Activated naive CD4-positive, alpha-beta T cell treated with anti-CD3 and anti-CD28 coated beads, Interleukin-2, amount 10 ng/mL, durations not matched to agents 7 days and 5 days (primary cell): ENCODE measurements around the gene LMF1.
"Not testable (repeated sequence)": the region's sequence is repeated elsewhere in the genome, so short reads cannot be mapped to it uniquely, and the experiment has no call there.

ENCODE experiments used
- CTCF ChIA-PET: fragments of 350-600 bp; sonication (Branson Sonifier 250); formaldehyde crosslinking; loops from one replicate; lab custom pipeline; 2021; ENCODE audit warnings: antibody characterized with exemption; lab: Charles Lee
- DNase-seq: peaks from one replicate; pipeline ENCODE4 v3.0.0-alpha.2; 2020
- H3K27ac Mint-ChIP-seq: one replicate; pipeline ENCODE4 v1.8.0; 2021; ENCODE audit warnings: mild to moderate bottlenecking, moderate library complexity, mixed read lengths
- H3K27me3 Mint-ChIP-seq: one replicate; pipeline ENCODE4 v1.8.0; 2021; ENCODE audit warnings: mild to moderate bottlenecking, mixed read lengths
- H3K36me3 Mint-ChIP-seq: one replicate; pipeline ENCODE4 v1.8.0; 2021; ENCODE audit warnings: mixed read lengths
- H3K4me1 Mint-ChIP-seq: one replicate; pipeline ENCODE4 v1.8.0; 2021; ENCODE audit warnings: mixed read lengths
- H3K4me3 Mint-ChIP-seq: one replicate; pipeline ENCODE4 v1.8.0; 2021; ENCODE audit warnings: mild to moderate bottlenecking, moderate library complexity, mixed read lengths
- H3K9me3 Mint-ChIP-seq: one replicate; pipeline ENCODE4 v1.8.0; 2021; ENCODE audit warnings: mixed read lengths

The LMF1 gene

DNA sequence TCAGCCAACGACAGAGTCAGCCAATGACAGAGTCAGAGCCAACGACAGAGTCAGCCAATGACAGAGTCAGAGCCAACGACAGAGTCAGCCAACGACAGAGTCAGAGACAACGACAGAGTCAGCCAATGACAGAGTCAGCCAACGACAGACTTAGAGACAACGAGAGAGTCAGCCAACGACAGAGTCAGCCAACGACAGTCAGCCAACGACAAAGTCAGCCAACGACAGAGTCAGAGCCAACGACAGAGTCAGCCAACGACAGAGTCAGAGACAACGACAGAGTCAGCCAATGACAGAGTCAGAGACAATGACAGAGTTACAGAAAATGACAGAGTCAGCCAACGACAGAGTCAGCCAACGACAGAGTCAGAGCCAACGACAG lies 22.9 kb downstream of the LMF1 start:
- H3K27ac Mint-ChIP-seq, H3K27me3 Mint-ChIP-seq, DNase-seq, H3K4me1 Mint-ChIP-seq, CTCF ChIA-PET, H3K4me3 Mint-ChIP-seq, H3K9me3 Mint-ChIP-seq: not testable (repeated sequence)
- H3K36me3 Mint-ChIP-seq = peaks cover 17% of the 10 kb centered on the region

DNA sequence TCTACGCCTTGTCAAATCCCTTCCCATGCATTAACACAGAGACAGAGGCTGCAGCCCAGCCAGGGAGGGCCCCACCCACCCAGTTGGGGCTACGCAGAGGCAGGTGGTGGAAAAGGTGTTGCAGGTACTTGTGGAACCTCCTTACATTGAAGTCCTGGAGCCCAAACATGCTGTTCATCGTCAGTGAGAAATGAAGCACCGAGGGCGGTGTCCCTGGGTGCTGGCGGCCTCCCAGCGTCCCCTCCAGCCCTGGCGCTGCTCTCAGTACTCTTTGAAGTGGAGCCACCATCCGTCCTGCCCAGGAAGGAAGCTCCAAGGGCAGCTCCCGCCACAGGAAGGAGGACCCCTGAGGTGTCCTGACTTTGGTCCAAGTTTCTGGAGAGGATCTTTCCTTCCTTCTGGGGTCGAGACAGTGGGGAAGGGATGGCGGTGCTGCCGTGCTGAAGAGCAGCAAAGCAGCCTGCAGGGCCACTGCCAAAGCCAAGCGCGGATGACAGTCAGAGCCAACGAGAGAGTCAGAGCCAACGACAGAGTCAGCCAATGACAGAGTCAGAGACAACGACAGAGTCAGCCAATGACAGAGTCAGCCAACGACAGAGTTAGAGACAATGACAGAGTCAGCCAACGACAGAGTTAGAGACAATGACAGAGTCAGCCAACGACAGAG lies 23.4 kb downstream of the LMF1 start:
- CTCF ChIA-PET = no interaction called here
- no peak for DNase-seq

GRCh38 chr16:946048-946395 lies 24.8 kb downstream of the LMF1 start:
- CTCF ChIA-PET = no interaction called here
- no peaks in the 10 kb centered on the region for H3K4me1 Mint-ChIP-seq
- H3K27me3 Mint-ChIP-seq = no peaks in the 10 kb centered on the region
- no peak overlapping the region for H3K27ac Mint-ChIP-seq
- peaks cover 29% of the 10 kb centered on the region for H3K36me3 Mint-ChIP-seq
- DNase-seq = no peak
- H3K4me3 Mint-ChIP-seq = no peak overlapping the region
- H3K9me3 Mint-ChIP-seq = peaks cover 23% of the 10 kb centered on the region

More for the DNA sequence above, 23.4 kb downstream of the LMF1 start:
- Mint-ChIP-seq H3K4me3 (no peak overlapping the region), H3K9me3 (peaks cover 12% of the 10 kb centered on the region), H3K27me3 (no peaks in the 10 kb centered on the region), H3K36me3 (peaks cover 19% of the 10 kb centered on the region), H3K27ac (no peak overlapping the region), H3K4me1 (no peaks in the 10 kb centered on the region)

DNA sequence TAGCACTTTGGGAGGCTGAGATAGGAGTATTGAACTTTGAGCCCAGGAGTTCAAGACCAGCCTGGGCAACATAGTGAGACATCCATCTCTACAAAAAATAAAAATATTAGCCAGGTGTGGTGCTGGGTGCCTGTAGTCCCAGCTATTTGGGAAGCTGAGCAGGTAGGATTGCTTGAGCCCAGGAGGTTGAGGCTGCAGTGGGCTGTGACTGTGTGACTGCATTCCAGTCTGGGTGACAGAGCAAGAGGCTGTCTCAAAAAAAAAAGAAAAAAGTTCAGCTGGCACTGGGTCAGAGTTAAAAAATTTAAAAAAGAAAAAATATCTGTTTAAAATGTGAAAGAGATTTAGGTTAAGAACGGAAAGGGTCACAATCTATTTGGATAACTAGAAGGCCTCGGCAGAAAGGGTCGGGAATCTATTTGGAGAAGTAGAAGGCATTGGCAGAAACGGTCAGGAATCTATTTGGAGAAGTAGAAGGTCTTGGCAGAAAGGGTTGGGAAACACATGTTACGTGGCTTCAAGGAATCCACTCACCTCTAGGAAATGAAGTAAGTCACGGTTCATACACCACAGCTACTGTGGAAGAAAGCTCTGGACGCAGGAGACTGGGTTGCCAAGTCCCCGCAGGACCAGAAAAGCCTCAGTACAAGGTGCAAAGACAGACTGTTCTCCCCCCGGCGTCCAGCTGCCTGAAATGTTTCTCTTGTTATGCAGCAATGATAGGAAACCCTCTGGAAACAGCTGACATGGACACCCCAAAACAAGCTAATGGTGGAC lies 25.3 kb downstream of the LMF1 start:
- H3K9me3 Mint-ChIP-seq = peaks cover 23% of the 10 kb centered on the region
- H3K27me3 Mint-ChIP-seq = no peaks in the 10 kb centered on the region
- H3K4me3 Mint-ChIP-seq = no peak overlapping the region
- DNase-seq = no peak
- H3K36me3 Mint-ChIP-seq = peaks cover 29% of the 10 kb centered on the region
- H3K4me1 Mint-ChIP-seq = no peaks in the 10 kb centered on the region
- CTCF ChIA-PET = no interaction called here
- no peak overlapping the region for H3K27ac Mint-ChIP-seq

- no peak overlapping the region for H3K4me3 Mint-ChIP-seq
- CTCF ChIA-PET = no interaction called here
- peaks cover 23% of the 10 kb centered on the region for H3K9me3 Mint-ChIP-seq
- H3K27ac Mint-ChIP-seq = no peak overlapping the region
- no peaks in the 10 kb centered on the region for H3K27me3 Mint-ChIP-seq
- DNase-seq = no peak
- H3K4me1 Mint-ChIP-seq = no peaks in the 10 kb centered on the region
- peaks cover 29% of the 10 kb centered on the region for H3K36me3 Mint-ChIP-seq
Measured at GRCh38 chr16:943971-944370, 26.8 kb downstream of the LMF1 start.

DNA sequence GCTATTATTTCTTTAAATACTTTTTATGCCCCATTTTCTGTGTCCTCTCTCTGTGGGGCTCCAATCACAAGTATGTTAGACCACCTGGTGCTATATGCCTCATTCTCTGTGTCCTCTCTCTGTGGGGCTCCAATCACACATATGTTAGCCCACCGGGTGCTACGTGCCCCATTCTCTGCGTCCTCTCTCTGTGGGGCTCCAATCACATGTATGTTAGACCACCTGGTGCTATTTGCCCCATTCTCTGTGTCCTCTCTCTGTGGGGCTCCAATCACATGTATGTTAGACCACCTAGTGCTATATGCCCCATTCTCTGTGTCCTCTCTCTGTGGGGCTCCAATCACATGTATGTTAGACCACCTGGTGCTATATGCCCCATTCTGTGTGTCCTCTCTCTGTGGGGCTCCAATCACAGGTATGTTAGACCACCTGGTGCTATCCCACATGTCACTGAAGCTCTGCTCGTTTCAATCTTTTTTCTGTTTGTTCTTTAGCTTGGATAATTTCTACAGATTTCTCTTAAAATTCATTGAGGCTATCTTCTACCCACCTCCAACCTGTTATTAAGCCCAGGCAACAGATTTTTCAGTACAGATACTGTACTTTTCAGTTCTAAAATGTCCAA lies 28.2 kb downstream of the LMF1 start:
- H3K9me3 Mint-ChIP-seq = peaks cover 20% of the 10 kb centered on the region
- H3K36me3 Mint-ChIP-seq = peaks cover 29% of the 10 kb centered on the region
- H3K27me3 Mint-ChIP-seq = no peaks in the 10 kb centered on the region
- H3K4me3 Mint-ChIP-seq = no peak overlapping the region
- DNase-seq = no peak
- no peak overlapping the region for H3K27ac Mint-ChIP-seq
- H3K4me1 Mint-ChIP-seq = no peaks in the 10 kb centered on the region
- CTCF ChIA-PET = no interaction called here

- Mint-ChIP-seq H3K4me1 (no peaks in the 10 kb centered on the region), H3K4me3 (no peak overlapping the region), H3K27ac (no peak overlapping the region), H3K36me3 (peaks cover 25% of the 10 kb centered on the region), H3K27me3 (no peaks in the 10 kb centered on the region), H3K9me3 (peaks cover 20% of the 10 kb centered on the region)
- CTCF ChIA-PET = no interaction called here
- DNase-seq = no peak
Measured at GRCh38 chr16:939941-940340, 30.8 kb downstream of the LMF1 start.

GRCh38 chr16:939311-939710 lies 31.5 kb downstream of the LMF1 start:
- Mint-ChIP-seq H3K4me3 (no peak overlapping the region), H3K36me3 (peaks cover 21% of the 10 kb centered on the region), H3K4me1 (no peaks in the 10 kb centered on the region), H3K27ac (no peak overlapping the region), H3K9me3 (peaks cover 18% of the 10 kb centered on the region), H3K27me3 (no peaks in the 10 kb centered on the region)
- no peak for DNase-seq
- CTCF ChIA-PET = no interaction called here

DNA sequence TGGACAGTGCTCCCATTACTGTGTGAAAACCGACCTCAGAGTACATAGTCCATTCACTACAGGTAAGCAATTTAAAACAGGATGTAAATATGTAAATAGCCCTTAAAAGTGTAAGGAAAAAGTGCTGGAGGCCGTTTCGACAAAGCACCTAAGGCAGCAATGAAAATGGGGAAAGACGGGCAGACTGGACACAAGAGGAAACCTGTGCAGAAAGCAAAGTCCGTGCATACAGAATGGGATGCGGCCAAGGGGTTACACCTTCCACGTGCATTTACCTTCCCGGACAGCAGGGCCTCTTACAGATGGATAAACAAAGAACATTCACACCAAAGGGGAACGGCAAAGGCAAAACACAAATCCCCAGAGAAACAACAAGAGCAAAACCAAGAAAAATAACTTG lies 32.0 kb downstream of the LMF1 start:
- peaks cover 17% of the 10 kb centered on the region for H3K9me3 Mint-ChIP-seq
- no peaks in the 10 kb centered on the region for H3K27me3 Mint-ChIP-seq
- H3K4me3 Mint-ChIP-seq = no peak overlapping the region
- no peak overlapping the region for H3K27ac Mint-ChIP-seq
- no peaks in the 10 kb centered on the region for H3K4me1 Mint-ChIP-seq
- CTCF ChIA-PET = no interaction called here
- DNase-seq = no peak
- peaks cover 16% of the 10 kb centered on the region for H3K36me3 Mint-ChIP-seq

- Mint-ChIP-seq H3K4me1 (no peaks in the 10 kb centered on the region), H3K9me3 (peaks cover 15% of the 10 kb centered on the region), H3K36me3 (peaks cover 15% of the 10 kb centered on the region), H3K27me3 (no peaks in the 10 kb centered on the region), H3K27ac (no peak overlapping the region), H3K4me3 (no peak overlapping the region)
- CTCF ChIA-PET = no interaction called here
- DNase-seq = no peak
Measured at GRCh38 chr16:938136-938535, 32.6 kb downstream of the LMF1 start.

DNA sequence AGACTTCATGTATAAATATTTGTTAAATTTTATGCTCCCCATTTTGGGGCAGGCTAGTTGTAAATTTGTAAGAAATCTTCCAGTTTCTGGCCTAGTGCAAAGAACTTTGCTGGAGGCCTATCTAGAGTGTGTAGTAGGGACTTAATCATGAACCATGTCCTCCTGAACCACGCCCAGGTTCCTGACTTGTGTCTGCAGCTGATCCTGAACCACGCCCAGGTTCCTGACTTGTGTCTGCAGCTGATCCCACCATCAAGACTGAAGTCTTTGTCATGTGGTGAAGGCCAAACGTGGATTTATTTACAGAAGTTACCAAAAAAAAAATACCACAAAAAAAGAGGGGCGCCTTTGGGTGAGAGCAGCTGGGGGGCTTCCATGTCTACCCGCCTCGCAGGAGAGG lies 33.1 kb downstream of the LMF1 start:
- Mint-ChIP-seq H3K27me3 (no peaks in the 10 kb centered on the region), H3K4me3 (no peak overlapping the region), H3K36me3 (peaks cover 13% of the 10 kb centered on the region), H3K9me3 (peaks cover 14% of the 10 kb centered on the region), H3K27ac (no peak overlapping the region), H3K4me1 (no peaks in the 10 kb centered on the region)
- CTCF ChIA-PET = no interaction called here
- no peak for DNase-seq

GRCh38 chr16:937311-937710 lies 33.5 kb downstream of the LMF1 start:
- Mint-ChIP-seq H3K4me3 (no peak overlapping the region), H3K4me1 (no peaks in the 10 kb centered on the region), H3K9me3 (peaks cover 10% of the 10 kb centered on the region), H3K36me3 (peaks cover 9% of the 10 kb centered on the region), H3K27me3 (no peaks in the 10 kb centered on the region), H3K27ac (no peak overlapping the region)
- CTCF ChIA-PET = interaction anchor here (1.2 kb wide), 1 partner anchor 120 kb away, joined by 3 read pairs; no protein-coding TSS in a partner anchor
- DNase-seq = no peak

GRCh38 chr16:935684-936083 lies 35.1 kb downstream of the LMF1 start:
- no peak for DNase-seq
- Mint-ChIP-seq H3K4me3 (no peak overlapping the region), H3K27me3 (no peaks in the 10 kb centered on the region), H3K4me1 (no peaks in the 10 kb centered on the region), H3K9me3 (no peaks in the 10 kb centered on the region), H3K36me3 (no peaks in the 10 kb centered on the region), H3K27ac (no peak overlapping the region)
- CTCF ChIA-PET = no interaction called here

DNA sequence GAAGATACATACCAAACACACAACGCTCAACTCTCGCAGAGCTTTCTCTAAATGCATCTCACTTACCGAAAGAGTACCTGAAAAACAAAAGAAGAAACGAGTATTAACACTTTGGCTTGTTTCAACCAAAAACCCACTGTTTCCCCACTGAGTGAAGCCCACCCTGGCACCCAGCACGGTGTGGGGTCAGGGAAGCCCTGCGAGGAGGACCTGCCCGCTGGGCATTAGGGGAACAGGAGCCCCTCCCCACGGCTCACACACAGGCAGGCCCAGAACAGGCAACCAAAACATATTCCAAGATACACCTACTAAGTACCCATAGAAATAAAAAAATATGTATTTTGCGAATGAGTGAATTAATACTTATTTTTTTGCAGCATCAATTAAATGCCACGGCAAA lies 36.6 kb downstream of the LMF1 start:
- Mint-ChIP-seq H3K36me3 (no peaks in the 10 kb centered on the region), H3K27ac (no peak overlapping the region), H3K27me3 (no peaks in the 10 kb centered on the region), H3K4me1 (no peaks in the 10 kb centered on the region), H3K9me3 (no peaks in the 10 kb centered on the region), H3K4me3 (no peak overlapping the region)
- no peak for DNase-seq
- CTCF ChIA-PET = no interaction called here

DNA sequence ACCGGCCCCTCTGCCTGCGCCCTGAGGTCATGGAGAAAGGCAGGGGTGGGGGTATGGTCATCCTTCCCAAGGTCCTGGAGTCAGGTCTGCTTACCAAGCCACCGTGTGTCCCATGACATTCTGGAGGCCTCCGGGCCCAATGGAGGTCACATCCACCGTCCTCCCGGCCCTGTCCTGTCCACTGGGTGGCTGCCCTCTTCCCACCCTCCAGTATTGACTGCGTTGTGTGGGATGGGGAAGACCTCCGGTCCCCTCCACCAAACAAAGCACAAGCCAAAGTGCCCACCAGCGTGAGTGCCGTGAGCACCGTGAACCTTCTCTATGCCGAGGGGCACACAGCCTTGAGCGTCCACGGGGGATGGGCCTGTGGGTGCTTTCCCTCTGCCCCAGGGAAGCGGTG lies 37.2 kb downstream of the LMF1 start:
- Mint-ChIP-seq H3K27me3 (no peaks in the 10 kb centered on the region), H3K4me3 (no peak overlapping the region), H3K36me3 (no peaks in the 10 kb centered on the region), H3K4me1 (no peaks in the 10 kb centered on the region), H3K27ac (no peak overlapping the region), H3K9me3 (no peaks in the 10 kb centered on the region)
- DNase-seq = no peak
- CTCF ChIA-PET = no interaction called here
